ENCODE data around the gene PDS5B. TPM values are rescaled to one million over a fixed set of nuclear protein-coding genes. Genes with fewer than 3 reads are reported as not detected.
"Not testable (repeated sequence)": the region's sequence is repeated elsewhere in the genome, so short reads cannot be mapped to it uniquely, and the experiment has no call there.

PDS5B gene
- total and polyA plus RNA-seq, 2 experiments from 2014 or later = 43.9 to 46.5 TPM

GRCh38 chr13:32720026-32720425 is 133.8 kb downstream of the PDS5B start (continued):
- no peak for TF ChIP-seq ZNF462 (CRISPR knock-in tag; IDR thresholded peaks at IDR 0.05)
- no peak for TF ChIP-seq JUNB (IDR thresholded peaks at IDR 0.05; ENCODE audit: unreplicated experiment)
- TF ChIP-seq CREB1 (CRISPR knock-in tag; IDR thresholded peaks at IDR 0.05; ENCODE audit: low read depth) = no peak
- TF ChIP-seq REST (IDR thresholded peaks at IDR 0.05; ENCODE audit: unreplicated experiment) = no peak
- no peak for TF ChIP-seq EZH2 (IDR thresholded peaks at IDR 0.05; ENCODE audit: low read depth, unreplicated experiment)
- no peak for TF ChIP-seq STAT1 (IDR thresholded peaks at IDR 0.05; ENCODE audit: unreplicated experiment)

- not testable (repeated sequence) for H3K4me2 ChIP-seq; H3K4me3 ChIP-seq; H3F3A ChIP-seq (replicated peaks; ENCODE audit: low read depth); H3K27me3 Mint-ChIP-seq (ENCODE audit: insufficient read depth, low read depth, poor library complexity); DNase-seq (ENCODE audit: low spot score); ATAC-seq; H3K4me3 Mint-ChIP-seq; H3K27ac ChIP-seq (ENCODE audit: low read depth); H3K79me2 ChIP-seq (replicated peaks; ENCODE audit: insufficient read depth); H3K4me1 Mint-ChIP-seq; H3K36me3 ChIP-seq (ENCODE audit: insufficient read depth); H3K27me3 ChIP-seq (ENCODE audit: insufficient read depth); H3K27ac Mint-ChIP-seq; H3K4me1 ChIP-seq (ENCODE audit: insufficient read depth); H2AFZ ChIP-seq; H4K20me1 ChIP-seq (replicated peaks; ENCODE audit: insufficient read depth); H3K9me2 ChIP-seq (ENCODE audit: insufficient read depth)
- Mint-ChIP-seq H3K9me3 (peaks cover 32% of the 10 kb centered on the region), H3K36me3 (ENCODE audit: low read depth) (peaks cover 55% of the 10 kb centered on the region)
These were observed 135.1 kb downstream of the PDS5B start for GRCh38 chr13:32721131-32722034.

All from GM23338 (cell line).